Subcutaneous abdominal adipose tissue (tissue), 5 donors: ENCODE measurements around the gene RTF2.
"Not testable (repeated sequence)": the region's sequence is repeated elsewhere in the genome, so short reads cannot be mapped to it uniquely, and the experiment has no call there.

Experiments
- H3K27ac ChIP-seq: one replicate; pipeline ENCODE4 v1.7.0; 2013; ENCODE audit warnings: low read depth, mild to moderate bottlenecking, inconsistent platforms, low read length, moderate library complexity
- H3K27me3 ChIP-seq, 5 donors: one replicate each; pipeline ENCODE4 v1.7.0; 2013; ENCODE audit warnings: low read length in 5 of 5, inconsistent platforms in 1 of 5; ENCODE audit not compliant: control insufficient read depth in 5 of 5, insufficient read depth in 4 of 5
- H3K36me3 ChIP-seq, 5 donors: one replicate each; pipeline ENCODE4 v1.7.0; 2013; ENCODE audit warnings: low read length in 5 of 5; ENCODE audit not compliant: control insufficient read depth in 5 of 5, insufficient read depth in 5 of 5
- H3K4me1 ChIP-seq, 5 donors: one replicate each; pipeline ENCODE4 v1.7.0; 2013; ENCODE audit warnings: low read length in 5 of 5, mild to moderate bottlenecking in 3 of 5, moderate library complexity in 1 of 5; ENCODE audit not compliant: control insufficient read depth in 5 of 5, insufficient read depth in 5 of 5
- H3K4me3 ChIP-seq, 5 donors: one replicate each; pipeline ENCODE4 v1.7.0; 2013; ENCODE audit warnings: low read length in 5 of 5, low read depth in 1 of 5
- H3K9ac ChIP-seq, 5 donors: one replicate each; pipeline ENCODE4 v1.7.0; 2013; ENCODE audit warnings: low read length in 5 of 5, mild to moderate bottlenecking in 4 of 5, moderate library complexity in 3 of 5
- H3K9me3 ChIP-seq, 5 donors: one replicate each; pipeline ENCODE4 v1.7.0; 2013; ENCODE audit warnings: low read length in 5 of 5; ENCODE audit not compliant: control insufficient read depth in 5 of 5
- donor health status: healthy.
- donor health status: healthy.
- donor health status: healthy.
- donor health status: healthy.
- donor health status: healthy.

Gene RTF2

DNA sequence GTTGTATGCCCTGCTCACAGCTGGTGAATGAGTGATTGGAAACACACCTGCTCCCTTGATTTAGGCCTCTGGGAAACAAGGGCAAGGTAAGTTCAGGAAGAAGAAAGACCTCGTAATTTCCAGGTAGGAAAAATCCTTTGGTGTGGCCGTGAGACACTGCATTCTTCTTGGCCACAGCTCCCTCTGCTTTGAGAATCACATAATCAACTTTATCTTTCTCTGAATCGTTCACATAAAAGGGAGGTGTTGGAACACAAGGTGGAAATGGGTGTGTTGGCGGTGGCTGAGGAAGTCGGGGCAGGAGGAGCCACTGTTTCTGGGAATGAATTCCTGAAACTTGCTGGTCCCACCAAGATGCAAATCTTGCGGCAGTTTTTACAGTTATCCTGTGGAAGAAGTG lies 90.5 kb downstream of the RTF2 start:
- Histone ChIP-seq H3K36me3 (no peaks in the 10 kb centered on the region), H3K9ac (no peak overlapping the region), H3K27ac (no peak overlapping the region), H3K27me3 (no peaks in the 10 kb centered on the region), H3K4me3 (no peak overlapping the region), H3K4me1 (peaks cover 0 to 10% (median 8%) of the 10 kb centered on the region in 5 donors), H3K9me3 (no peaks in the 10 kb centered on the region)

DNA sequence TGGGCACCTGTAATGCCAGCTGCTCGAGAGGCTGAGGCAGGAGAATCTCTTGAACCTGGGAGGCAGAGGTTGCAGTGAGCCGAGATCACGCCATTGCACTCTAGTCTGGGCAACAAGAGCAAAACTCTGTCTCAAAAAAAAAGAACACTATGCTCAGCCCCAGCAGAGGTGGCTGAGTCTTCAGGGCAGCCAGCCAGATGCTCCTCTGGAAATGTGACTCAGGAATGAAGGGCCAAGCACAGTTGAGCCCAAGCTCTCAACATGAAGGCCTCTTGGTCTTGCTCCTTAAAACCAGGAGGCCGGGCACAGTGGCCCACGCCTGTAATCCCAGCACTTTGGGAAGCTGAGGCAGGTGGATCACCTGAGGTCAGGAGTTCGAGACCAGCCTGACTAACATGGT lies 96.1 kb downstream of the RTF2 start:
- H3K27ac ChIP-seq, H3K4me3 ChIP-seq: not testable (repeated sequence)

DNA sequence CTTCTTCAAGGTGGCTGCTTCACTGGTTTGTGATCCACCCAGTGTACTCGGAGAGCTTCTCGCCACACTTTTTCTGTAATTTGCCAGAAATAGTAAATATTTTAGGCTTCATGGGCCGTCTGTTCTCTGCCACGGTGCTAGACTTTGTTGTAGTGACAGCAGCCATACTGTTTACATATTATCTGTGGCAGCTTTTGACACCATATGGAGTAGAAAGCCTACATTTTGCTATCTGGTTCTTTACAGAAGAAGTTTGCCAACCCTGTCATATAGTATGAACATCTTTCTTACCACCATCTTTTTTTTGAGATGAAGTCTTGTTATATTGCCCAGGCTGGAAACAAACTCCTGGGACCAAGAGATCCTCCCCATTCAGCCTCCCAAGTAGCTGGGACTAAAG lies 97.1 kb downstream of the RTF2 start:
- no peaks in the 10 kb centered on the region for H3K4me1 ChIP-seq
- H3K36me3 ChIP-seq: no peaks in the 10 kb centered on the region
- H3K9ac ChIP-seq: no peak overlapping the region
- H3K27me3 ChIP-seq: peaks cover 0 to 2% (median 0%) of the 10 kb centered on the region in 5 donors
- H3K27ac ChIP-seq: no peak overlapping the region
- no peak overlapping the region for H3K4me3 ChIP-seq
- no peaks in the 10 kb centered on the region for H3K9me3 ChIP-seq

More for the DNA sequence above, 96.1 kb downstream of the RTF2 start:
- H3K9ac ChIP-seq, H3K9me3 ChIP-seq, H3K27me3 ChIP-seq, H3K36me3 ChIP-seq, H3K4me1 ChIP-seq: not testable (repeated sequence)

DNA sequence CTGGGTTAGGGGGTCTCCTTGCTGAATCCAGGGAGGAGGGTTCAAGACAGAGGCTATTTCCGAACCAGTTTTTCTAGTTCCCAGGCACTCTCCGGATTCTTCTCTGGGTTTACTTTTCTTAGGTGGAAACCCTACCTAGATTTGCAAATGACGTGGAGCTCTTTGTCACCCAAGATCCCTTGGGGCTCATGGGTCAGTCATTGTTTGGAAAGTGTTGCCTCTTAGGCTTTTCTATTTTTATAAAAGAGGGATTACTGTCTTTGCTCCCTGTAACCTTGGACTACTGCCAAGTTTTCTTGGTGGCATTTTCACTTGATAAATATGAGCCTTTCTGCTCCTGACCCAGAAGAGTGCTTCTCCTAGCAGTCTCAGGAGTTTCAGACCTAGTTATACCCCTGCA lies 98.2 kb downstream of the RTF2 start:
- Histone ChIP-seq H3K36me3 (no peaks in the 10 kb centered on the region), H3K9me3 (no peaks in the 10 kb centered on the region), H3K27me3 (peaks cover 0 to 2% (median 0%) of the 10 kb centered on the region in 5 donors), H3K4me1 (no peaks in the 10 kb centered on the region), H3K9ac (no peak overlapping the region), H3K27ac (no peak overlapping the region), H3K4me3 (no peak overlapping the region)
